ENCODE measurements around the gene ERN1.
"Not testable (repeated sequence)": the region's sequence is repeated elsewhere in the genome, so short reads cannot be mapped to it uniquely, and the experiment has no call there.

ERN1 gene

GRCh38 chr17:64129765-64130558 lies at the start of gene ERN1:
Gene ERN1, minus strand, starts transcription at chr17:64130144. Its CDS starts 115 bp downstream, at chr17:64130029.
- peak; percentile 38 for DNase-seq

GRCh38 chr17:64179024-64179423 lies 49.1 kb upstream of the ERN1 start:
- DNase-seq, result not testable (repeated sequence)

- DNase-seq, result no peak
Observed at GRCh38 chr17:64178011-64178825, 48.3 kb upstream of the ERN1 start.

- DNase-seq, result no peak
Observed at GRCh38 chr17:64177311-64178010, 47.5 kb upstream of the ERN1 start.

GRCh38 chr17:64176556-64176955 lies 46.6 kb upstream of the ERN1 start:
- DNase-seq, result no peak

GRCh38 chr17:64174686-64175456 lies 44.9 kb upstream of the ERN1 start:
- peak; percentile 77 for DNase-seq

- DNase-seq, result no peak
Observed at GRCh38 chr17:64173646-64174045, 43.7 kb upstream of the ERN1 start.

- DNase-seq, result no peak
Observed at GRCh38 chr17:64172510-64172909, 42.6 kb upstream of the ERN1 start.

- no peak for DNase-seq
Observed at GRCh38 chr17:64171041-64171440, 41.1 kb upstream of the ERN1 start.

- no peak for DNase-seq
Observed at GRCh38 chr17:64170286-64170685, 40.3 kb upstream of the ERN1 start.

GRCh38 chr17:64167666-64168065 lies 37.7 kb upstream of the ERN1 start:
- DNase-seq, result not testable (repeated sequence)

- DNase-seq, result no peak
Observed at GRCh38 chr17:64166876-64167275, 36.9 kb upstream of the ERN1 start.

- no peak for DNase-seq
Observed at GRCh38 chr17:64165347-64165746, 35.4 kb upstream of the ERN1 start.

- no peak for DNase-seq
Observed at GRCh38 chr17:64164596-64165285, 34.8 kb upstream of the ERN1 start.

- no peak for DNase-seq
Observed at GRCh38 chr17:64163468-64163867, 33.5 kb upstream of the ERN1 start.

- no peak for DNase-seq
Observed at GRCh38 chr17:64162554-64162953, 32.6 kb upstream of the ERN1 start.

- no peak for DNase-seq
Observed at GRCh38 chr17:64161380-64162176, 31.6 kb upstream of the ERN1 start.

GRCh38 chr17:64160378-64160777 lies 30.4 kb upstream of the ERN1 start:
- no peak for DNase-seq

- no peak for DNase-seq
Observed at GRCh38 chr17:64158831-64159590, 29.1 kb upstream of the ERN1 start.

- DNase-seq, result no peak
Observed at GRCh38 chr17:64158406-64158805, 28.5 kb upstream of the ERN1 start.

Data from NCI-H1694 (cell line).